ENCODE results near the gene VKORC1L1. TPM values are rescaled to one million over a fixed set of nuclear protein-coding genes. Genes with fewer than 3 reads are reported as not detected.

Gene VKORC1L1
- total and polyA plus RNA-seq, 2 of the 8 experiments (the other 6 are each of a cell fraction or from before 2014, with no cell fraction given), result 12.7 to 45.3 TPM

- Histone ChIP-seq H3K79me1 (ENCODE audit: low read depth, low read length) (no peaks in the 10 kb centered on the region), H3K9ac (replicated peaks in 1 of 4; ENCODE audit: extremely low read depth in 1 of 4, low read depth in 3 of 4, low read length in 3 of 4) (no peak overlapping the region), H2AK5ac (ENCODE audit: low read depth, low read length) (no peak overlapping the region), H4K91ac (replicated peaks; ENCODE audit: insufficient read length, low read length) (no peak overlapping the region), H3K23me2 (ENCODE audit: low read depth, low read length) (no peaks in the 10 kb centered on the region; the same call in 1 of the 2 replicates), H3K27me3 (replicated peaks in 1 of 4; ENCODE audit: control insufficient read depth in 3 of 4, extremely low read depth in 1 of 4, insufficient read depth in 3 of 4, low read length in 3 of 4) (no peaks in the 10 kb centered on the region), H2BK5ac (ENCODE audit: low read depth, low read length) (no peak overlapping the region), H4K20me1 (replicated peaks in 1 of 2; ENCODE audit: control insufficient read depth in 1 of 2, insufficient read depth in 2 of 2, low read length in 2 of 2) (peaks cover 0 to 5% of the 10 kb centered on the region in 2 experiments), H4K5ac (ENCODE audit: insufficient read length, low read depth, low read length) (no peak overlapping the region), H3K56ac (replicated peaks; ENCODE audit: insufficient read length, low read depth, low read length) (no peak overlapping the region), H3K23ac (ENCODE audit: insufficient read length) (no peak overlapping the region), H4K8ac (ENCODE audit: extremely low read depth, insufficient read depth, low read length) (no peak overlapping the region), H3K36me3 (ENCODE audit: control insufficient read depth in 2 of 4, insufficient read depth in 4 of 4, low read length in 3 of 4) (0 out of 8 replicates have a peak, but pooled peaks cover 0 to 3% (median 0%) of the 10 kb centered on the region in 4 experiments), H3K9me3 (ENCODE audit: insufficient read depth in 2 of 2, low read depth in 1 of 2, low read length in 1 of 2) (no peaks in the 10 kb centered on the region), H2BK20ac (ENCODE audit: low read length) (no peak overlapping the region), H2AFZ (ENCODE audit: low read length) (no peak overlapping the region), H3K4me1 (replicated peaks in 1 of 4; ENCODE audit: control insufficient read depth in 3 of 4, insufficient read depth in 4 of 4, low read length in 3 of 4) (no peaks in the 10 kb centered on the region), H2BK15ac (ENCODE audit: low read length) (no peak overlapping the region), H3K4ac (replicated peaks; ENCODE audit: insufficient read length, low read depth, low read length) (no peak overlapping the region), H2BK120ac (replicated peaks; ENCODE audit: low read depth, low read length) (no peak overlapping the region), H3K79me2 (ENCODE audit: control insufficient read depth in 1 of 2, insufficient read depth in 2 of 2, low read length in 2 of 2) (peaks cover 0 to 24% of the 10 kb centered on the region in 2 experiments; a peak in 2 of 4 replicates), H3K27ac (ENCODE audit: low read depth, low read length) (no peak overlapping the region), H3K14ac (ENCODE audit: insufficient read length) (no peak overlapping the region), H3K4me3 (ENCODE audit: extremely low read depth in 1 of 4, insufficient read depth in 2 of 4, low read depth in 3 of 4, low read length in 4 of 4) (no peak overlapping the region), H2BK12ac (ENCODE audit: low read depth, low read length) (no peak overlapping the region), H3K18ac (ENCODE audit: extremely low read depth, low read length) (no peak overlapping the region), H3K4me2 (ENCODE audit: insufficient read depth in 1 of 2, low read depth in 2 of 2, low read length in 2 of 2) (no peak overlapping the region)
- WGBS, 2 experiments (ENCODE audit: extremely low coverage in 1 of 2, insufficient coverage in 1 of 2, insufficient read length in 1 of 2, insufficient replicate concordance in 2 of 2, low coverage in 1 of 2, low lambda C conversion rate in 2 of 2, missing lambda C conversion rate in 1 of 2), result 100% methylated on average over 1 of the region's 1 CpG; no CpG with 5 or more reads in 1 of the 2 experiments
- no peak for FAIRE-seq
- ChIA-PET POLR2A (ENCODE audit: partially characterized antibody) (no interaction called here), CTCF (ENCODE audit: partially characterized antibody) (no interaction called here)
- DNase-seq (ENCODE audit: low read depth in 1 of 2, low spot score in 2 of 2), result no peak
- TF ChIP-seq EP300 (IDR thresholded peaks at IDR 0.05; ENCODE audit: borderline replicate concordance in 1 of 2, low read depth in 2 of 2, low read length in 2 of 2) (no peak), TCF12 (IDR thresholded peaks at IDR 0.05; ENCODE audit: low read depth, low read length) (no peak), CBX5 (IDR thresholded peaks at IDR 0.05; ENCODE audit: low read depth, low read length) (no peak), FOSL1 (IDR thresholded peaks at IDR 0.05; ENCODE audit: insufficient read depth, low read depth, low read length) (no peak), KDM4A (IDR thresholded peaks at IDR 0.05; ENCODE audit: low read depth, low read length, severe bottlenecking) (no peak), KDM5A (IDR thresholded peaks at IDR 0.05; ENCODE audit: low read length) (no peak), TEAD4 (IDR thresholded peaks at IDR 0.05; ENCODE audit: low read depth, low read length) (no peak), POLR2AphosphoS5 (IDR thresholded peaks at IDR 0.05; ENCODE audit: low read depth, low read length) (no peak), PHF8 (conservative IDR thresholded peaks at IDR 0.05; ENCODE audit: low read depth, low read length) (no peak), CHD2 (IDR thresholded peaks at IDR 0.05; ENCODE audit: low read length) (no peak), HDAC6 (IDR thresholded peaks at IDR 0.05; ENCODE audit: low read depth, low read length) (no peak), BCL11A (IDR thresholded peaks at IDR 0.05; ENCODE audit: low read depth in 2 of 2, low read length in 2 of 2) (no peak), TAF7 (optimal IDR thresholded peaks at IDR 0.05; ENCODE audit: borderline replicate concordance, low read depth, low read length) (no peak), BRCA1 (IDR thresholded peaks at IDR 0.05; ENCODE audit: low read depth, low read length) (no peak), TBP (IDR thresholded peaks at IDR 0.05; ENCODE audit: low read depth, low read length) (no peak)
Measured at GRCh38 chr7:65892835-65893234, 20.0 kb downstream of the VKORC1L1 start.
